ENCODE data around the gene MFAP1. TPM values are rescaled to one million over a fixed set of nuclear protein-coding genes. Genes with fewer than 3 reads are reported as not detected.

The MFAP1 gene
- total RNA-seq, 2 donors from 2014 or later = 30.4 to 37.4 TPM

DNA sequence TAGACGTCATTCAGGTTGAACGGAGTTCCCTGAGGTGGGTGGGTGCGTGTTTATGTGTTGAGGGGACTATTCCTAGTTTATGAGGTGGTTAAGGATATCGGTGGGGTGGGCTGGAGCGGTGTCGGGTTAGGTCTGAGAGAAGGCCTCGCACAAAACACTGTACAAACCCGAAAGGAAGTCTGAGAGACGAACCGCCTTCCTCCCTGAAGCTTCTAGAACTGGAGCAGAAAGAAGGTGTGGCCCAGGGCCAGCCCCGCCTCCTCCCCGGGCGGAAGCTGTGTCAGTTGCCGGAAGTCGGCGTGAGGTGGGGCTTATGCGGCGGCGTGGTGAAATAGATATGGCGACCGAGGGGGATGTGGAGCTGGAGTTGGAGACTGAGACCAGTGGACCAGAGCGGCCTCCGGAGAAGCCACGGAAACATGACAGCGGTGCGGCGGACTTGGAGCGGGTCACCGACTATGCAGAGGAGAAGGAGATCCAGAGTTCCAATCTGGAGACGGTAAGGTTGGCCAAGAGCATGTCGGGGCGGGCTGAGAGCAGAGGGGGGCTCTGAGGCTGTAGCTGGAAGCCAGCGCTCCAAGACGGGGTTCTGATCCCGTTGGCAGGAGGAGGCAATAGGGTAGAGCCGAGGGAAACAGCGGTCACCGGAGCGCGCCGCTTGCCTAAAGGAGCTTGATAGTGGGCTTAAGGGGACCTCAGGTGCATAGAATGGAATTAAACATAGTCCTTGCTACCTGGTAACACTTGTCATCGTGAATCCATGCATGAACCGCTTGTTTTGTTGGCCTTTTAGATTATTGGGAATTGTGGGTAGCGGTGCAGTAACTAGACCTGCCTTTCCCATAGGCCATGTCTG is 24.0 kb downstream of the MFAP1 start, which contains the start of gene HYPK:
Gene HYPK, plus strand, starts transcription at position 314 of the 856 bp plus-strand sequence. Its CDS starts 24 bp downstream, at position 338.
- H3K36me3 Mint-ChIP-seq = peaks cover 37% of the 10 kb centered on the region
- H3K27me3 Mint-ChIP-seq = no peaks in the 10 kb centered on the region
- H3K4me1 Mint-ChIP-seq (ENCODE audit: low read depth in 2 of 2) = peaks cover 36 to 41% of the 10 kb centered on the region in 2 donors
- ATAC-seq = peak; percentile 99
- H3K27ac Mint-ChIP-seq = peak within 1 kb of the TSS; percentile 87 to 91
- peak; percentile 93 for DNase-seq (ENCODE audit: low spot score)
- H3K9me3 Mint-ChIP-seq = no peaks in the 10 kb centered on the region
- H3K4me3 Mint-ChIP-seq = peak within 1 kb of the TSS; percentile 99

DNA sequence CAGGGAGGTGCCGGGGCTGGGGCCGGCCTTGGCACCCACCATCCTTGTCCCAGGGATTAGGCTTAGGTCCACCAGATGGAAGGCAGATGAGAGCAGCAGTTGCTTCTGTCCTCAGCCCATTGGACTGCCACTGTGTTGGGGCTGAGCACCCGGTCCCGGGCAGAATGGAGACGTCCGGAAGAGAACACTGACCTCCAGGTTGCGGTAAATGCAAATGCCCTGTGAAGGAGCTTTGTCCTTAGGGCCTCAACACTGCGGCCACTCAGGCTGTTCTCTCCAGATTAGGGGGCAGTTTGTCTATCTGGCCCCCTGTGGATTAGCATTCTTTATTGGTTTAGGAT is 24.6 kb downstream of the MFAP1 start, which contains the start of gene SERINC4:
Gene SERINC4, minus strand, starts transcription at position 276 of the 341 bp plus-strand sequence. Its CDS starts 234 bp downstream, at position 42.
- peak within 1 kb of the TSS; percentile 87 to 91 for H3K27ac Mint-ChIP-seq
- DNase-seq (ENCODE audit: low spot score) (no peak), ATAC-seq (no peak)
- H3K36me3 Mint-ChIP-seq = peaks cover 38% of the 10 kb centered on the region
- H3K4me3 Mint-ChIP-seq = peak within 1 kb of the TSS; percentile 99
- H3K9me3 Mint-ChIP-seq = no peaks in the 10 kb centered on the region
- peaks cover 41 to 47% of the 10 kb centered on the region in 2 donors for H3K4me1 Mint-ChIP-seq (ENCODE audit: low read depth in 2 of 2)
- no peaks in the 10 kb centered on the region for H3K27me3 Mint-ChIP-seq

DNA sequence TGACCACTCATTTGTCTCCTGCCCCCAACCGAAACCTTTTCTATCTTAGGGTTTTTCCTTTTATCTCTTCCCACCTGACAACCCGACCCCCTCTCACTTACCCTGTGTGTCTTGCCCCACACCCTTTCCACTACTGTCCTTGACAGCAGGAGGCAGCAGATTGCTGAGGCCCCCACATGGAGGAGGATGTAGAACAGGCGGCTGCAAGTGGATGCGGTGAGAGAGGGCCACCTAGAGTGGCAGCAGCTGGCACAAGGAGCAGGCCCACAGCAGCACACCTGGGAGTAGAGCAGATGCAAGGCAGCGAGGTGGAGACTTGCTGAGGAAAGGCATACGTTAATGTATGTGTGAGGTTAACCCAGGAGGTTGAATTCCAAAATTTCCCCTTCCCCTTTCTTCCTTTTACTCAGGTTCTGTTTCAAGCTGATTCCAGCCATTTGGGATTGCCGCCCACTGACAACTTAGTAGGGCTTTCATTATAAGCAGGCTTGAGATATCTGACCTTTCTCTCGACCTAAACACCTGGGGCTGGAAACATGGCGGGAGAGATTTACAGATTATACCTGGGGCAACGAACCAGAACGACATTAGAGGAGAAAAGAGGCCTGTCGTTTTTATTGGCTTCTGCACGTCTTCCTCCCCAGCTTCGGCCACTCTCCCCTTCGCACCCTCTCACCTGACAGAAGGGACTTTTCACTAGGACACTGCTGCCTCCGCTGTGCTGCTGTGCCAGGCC is 25.1 kb downstream of the MFAP1 start:
- Mint-ChIP-seq H3K27ac (peak overlapping the region; percentile 87 to 91), H3K4me1 (ENCODE audit: low read depth in 2 of 2) (peaks cover 46 to 53% of the 10 kb centered on the region in 2 donors), H3K27me3 (no peaks in the 10 kb centered on the region), H3K4me3 (peak overlapping the region; percentile 99), H3K9me3 (no peaks in the 10 kb centered on the region), H3K36me3 (peaks cover 42% of the 10 kb centered on the region)
- DNase-seq (ENCODE audit: low spot score) (no peak), ATAC-seq (no peak)

DNA sequence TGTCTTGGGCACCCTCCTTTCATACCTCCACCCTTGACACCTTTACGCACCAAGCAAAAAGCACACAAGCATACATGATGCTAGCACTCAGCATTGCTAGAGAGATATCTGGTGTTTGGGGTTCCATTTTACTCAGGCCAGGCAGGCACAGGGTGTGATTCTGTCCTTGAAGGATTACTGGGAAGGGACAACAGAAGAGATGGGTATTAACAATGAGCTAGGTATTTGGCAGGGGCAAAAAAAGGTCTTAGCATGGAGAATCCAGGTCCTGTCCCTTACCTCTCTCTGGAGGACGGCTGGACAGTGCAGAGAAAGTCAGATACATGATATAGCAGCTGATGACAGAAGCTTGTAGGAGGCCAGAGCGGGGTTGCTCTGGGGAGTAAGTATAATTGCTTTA is 27.9 kb downstream of the MFAP1 start:
- Mint-ChIP-seq H3K4me1 (ENCODE audit: low read depth in 2 of 2) (peaks cover 56 to 69% of the 10 kb centered on the region in 2 donors), H3K9me3 (no peaks in the 10 kb centered on the region), H3K36me3 (peaks cover 43% of the 10 kb centered on the region), H3K27me3 (no peaks in the 10 kb centered on the region), H3K27ac (peak overlapping the region; percentile 19 to 63), H3K4me3 (no peak overlapping the region)
- no peak for ATAC-seq
- no peak for DNase-seq (ENCODE audit: low spot score)

DNA sequence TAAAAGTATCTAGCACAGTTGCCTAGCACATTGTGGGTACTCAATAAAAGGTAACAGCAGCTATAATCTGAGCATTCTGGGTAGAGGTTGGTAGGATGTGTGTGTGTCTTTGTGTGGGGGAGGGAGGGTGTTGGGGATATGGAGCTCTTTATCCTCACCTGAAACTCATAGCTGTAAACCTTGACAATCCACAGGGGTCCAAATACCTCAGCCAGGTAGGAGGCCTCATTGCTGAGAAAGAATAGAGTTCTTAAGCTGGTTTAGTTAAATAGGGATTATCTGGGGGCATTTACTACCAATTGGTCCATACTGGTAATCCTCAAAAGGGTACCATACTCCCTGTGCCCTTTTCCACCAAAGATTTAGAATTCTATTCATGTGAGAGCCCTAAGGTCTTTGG is 28.5 kb downstream of the MFAP1 start:
- H3K36me3 Mint-ChIP-seq = peaks cover 37% of the 10 kb centered on the region
- H3K4me1 Mint-ChIP-seq (ENCODE audit: low read depth in 2 of 2) = peaks cover 53 to 67% of the 10 kb centered on the region in 2 donors
- peak overlapping the region in 1 of 2 donors; percentile 19 for H3K27ac Mint-ChIP-seq
- no peaks in the 10 kb centered on the region for H3K27me3 Mint-ChIP-seq
- no peak overlapping the region for H3K4me3 Mint-ChIP-seq
- DNase-seq (ENCODE audit: low spot score) (no peak), ATAC-seq (no peak)
- H3K9me3 Mint-ChIP-seq = no peaks in the 10 kb centered on the region

DNA sequence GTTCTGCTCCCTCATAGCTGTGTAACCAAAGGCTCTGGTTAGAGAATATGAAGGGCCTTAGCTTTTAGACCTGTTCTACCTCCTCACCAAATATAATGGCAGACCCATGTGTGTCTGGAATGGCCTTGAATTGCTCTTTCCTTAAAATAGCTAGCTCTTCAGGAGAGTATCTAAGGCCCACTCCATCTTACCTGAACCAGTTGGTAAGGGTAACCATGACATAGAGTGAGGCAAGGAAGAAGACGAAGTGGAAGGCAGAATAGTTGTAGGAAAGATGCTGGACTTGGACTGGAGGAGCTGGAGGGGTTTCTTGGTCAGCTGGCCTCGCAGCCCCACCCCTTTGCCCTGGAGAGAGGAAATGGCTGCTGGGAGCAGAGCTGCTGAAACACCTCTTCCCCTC is 29.3 kb downstream of the MFAP1 start:
- H3K9me3 Mint-ChIP-seq = no peaks in the 10 kb centered on the region
- H3K36me3 Mint-ChIP-seq = peaks cover 30% of the 10 kb centered on the region
- H3K27me3 Mint-ChIP-seq = no peaks in the 10 kb centered on the region
- H3K4me3 Mint-ChIP-seq = no peak overlapping the region
- no peak for DNase-seq (ENCODE audit: low spot score)
- H3K4me1 Mint-ChIP-seq (ENCODE audit: low read depth in 2 of 2) = peaks cover 48 to 60% of the 10 kb centered on the region in 2 donors
- no peak for ATAC-seq
- peak overlapping the region; percentile 97 for H3K27ac Mint-ChIP-seq

DNA sequence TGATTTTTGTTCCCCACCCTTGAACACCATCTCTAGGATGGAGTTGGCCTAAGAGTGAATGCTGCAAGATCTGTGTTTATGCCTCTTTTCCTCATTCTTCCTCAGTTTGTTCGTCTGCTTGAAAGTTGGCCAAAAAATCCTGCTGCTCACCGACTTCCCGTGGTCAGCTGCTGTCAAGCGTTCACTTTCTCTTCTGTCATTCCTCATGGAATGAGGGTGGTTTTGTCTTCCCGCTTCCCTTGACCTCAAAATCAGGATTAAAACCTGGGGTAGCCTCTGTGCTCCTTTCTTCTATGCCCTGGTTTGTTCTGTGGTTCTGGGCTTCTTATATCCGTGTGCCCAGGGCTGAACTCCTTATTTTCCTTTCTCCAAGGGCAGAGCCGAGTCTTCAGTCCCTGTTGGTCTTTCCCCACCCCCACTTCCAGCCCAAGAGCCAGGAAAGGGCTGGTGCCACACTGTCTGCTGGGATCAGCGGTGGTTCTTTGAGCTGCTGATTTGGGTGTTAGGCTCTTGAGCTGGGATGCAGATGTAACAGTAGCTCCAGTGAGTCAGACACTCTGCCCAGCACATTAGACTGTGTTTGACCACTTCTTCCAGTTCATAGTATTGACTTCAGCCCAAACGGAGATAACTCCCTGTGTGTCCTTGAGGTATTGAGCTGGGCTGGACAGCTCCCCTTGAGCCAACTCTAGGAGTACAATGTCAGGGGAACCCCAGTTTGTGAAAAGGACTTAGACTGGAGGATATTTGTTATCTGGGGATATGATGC is 30.0 kb downstream of the MFAP1 start:
- peaks cover 26% of the 10 kb centered on the region for H3K36me3 Mint-ChIP-seq
- peak overlapping the region; percentile 97 for H3K4me3 Mint-ChIP-seq

DNA sequence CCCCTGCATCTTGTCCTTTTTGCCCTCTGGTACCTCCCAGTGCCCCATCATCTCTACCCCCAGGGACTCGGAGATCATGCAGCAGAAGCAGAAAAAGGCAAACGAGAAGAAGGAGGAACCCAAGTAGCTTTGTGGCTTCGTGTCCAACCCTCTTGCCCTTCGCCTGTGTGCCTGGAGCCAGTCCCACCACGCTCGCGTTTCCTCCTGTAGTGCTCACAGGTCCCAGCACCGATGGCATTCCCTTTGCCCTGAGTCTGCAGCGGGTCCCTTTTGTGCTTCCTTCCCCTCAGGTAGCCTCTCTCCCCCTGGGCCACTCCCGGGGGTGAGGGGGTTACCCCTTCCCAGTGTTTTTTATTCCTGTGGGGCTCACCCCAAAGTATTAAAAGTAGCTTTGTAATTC is 30.8 kb downstream of the MFAP1 start:
- no peak for DNase-seq (ENCODE audit: low spot score)
- ATAC-seq = no peak
- H3K27me3 Mint-ChIP-seq = no peaks in the 10 kb centered on the region
- H3K9me3 Mint-ChIP-seq = no peaks in the 10 kb centered on the region
- H3K27ac Mint-ChIP-seq = peak overlapping the region; percentile 97
- H3K36me3 Mint-ChIP-seq = peaks cover 22% of the 10 kb centered on the region
- peak overlapping the region; percentile 97 for H3K4me3 Mint-ChIP-seq
- peaks cover 34 to 54% of the 10 kb centered on the region in 2 donors for H3K4me1 Mint-ChIP-seq (ENCODE audit: low read depth in 2 of 2)

More for the DNA sequence above, 30.0 kb downstream of the MFAP1 start:
- no peaks in the 10 kb centered on the region for H3K27me3 Mint-ChIP-seq
- DNase-seq (ENCODE audit: low spot score) (no peak), ATAC-seq (no peak)
- no peaks in the 10 kb centered on the region for H3K9me3 Mint-ChIP-seq
- peaks cover 41 to 54% of the 10 kb centered on the region in 2 donors for H3K4me1 Mint-ChIP-seq (ENCODE audit: low read depth in 2 of 2)
- peak overlapping the region; percentile 97 for H3K27ac Mint-ChIP-seq

DNA sequence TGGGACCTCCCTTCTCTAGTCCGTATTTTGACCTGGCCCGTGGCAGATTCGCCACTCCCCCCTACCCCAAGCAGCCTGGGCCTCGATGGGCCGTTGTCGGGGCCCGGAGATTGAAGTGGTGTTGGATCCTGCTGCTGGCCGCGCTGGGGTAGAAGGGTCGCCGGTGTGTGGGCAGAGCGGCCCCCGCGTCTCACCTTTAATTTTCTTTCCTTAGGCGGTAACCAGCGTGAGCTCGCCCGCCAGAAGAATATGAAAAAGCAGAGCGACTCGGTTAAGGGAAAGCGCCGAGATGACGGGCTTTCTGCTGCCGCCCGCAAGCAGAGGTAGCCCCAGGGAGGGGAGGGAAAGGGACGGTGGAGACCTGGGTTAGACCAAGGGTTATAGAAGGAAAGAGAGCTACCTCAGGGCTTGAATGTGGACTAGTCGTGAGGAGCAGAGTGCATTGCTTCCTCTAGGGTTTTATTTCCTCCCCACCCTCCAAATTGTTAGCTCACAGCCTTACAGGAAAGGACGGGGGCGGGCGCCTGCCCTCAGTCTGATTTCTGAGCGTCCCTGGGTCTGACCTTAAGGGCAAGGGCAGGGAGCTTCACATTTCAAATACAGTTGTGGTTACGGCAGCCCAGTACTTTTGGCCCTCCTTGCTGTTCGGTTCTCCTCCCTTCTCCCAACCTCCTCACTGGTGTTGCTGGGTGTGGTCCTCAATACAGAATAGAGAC is 31.6 kb downstream of the MFAP1 start:
- peaks cover 28 to 48% of the 10 kb centered on the region in 2 donors for H3K4me1 Mint-ChIP-seq (ENCODE audit: low read depth in 2 of 2)
- H3K27ac Mint-ChIP-seq = peak overlapping the region; percentile 97
- no peaks in the 10 kb centered on the region for H3K9me3 Mint-ChIP-seq
- DNase-seq (ENCODE audit: low spot score) (no peak), ATAC-seq (peak in 1 of 2 donors; percentile 4)
- peak overlapping the region; percentile 97 for H3K4me3 Mint-ChIP-seq
- no peaks in the 10 kb centered on the region for H3K27me3 Mint-ChIP-seq
- H3K36me3 Mint-ChIP-seq = peaks cover 18% of the 10 kb centered on the region

DNA sequence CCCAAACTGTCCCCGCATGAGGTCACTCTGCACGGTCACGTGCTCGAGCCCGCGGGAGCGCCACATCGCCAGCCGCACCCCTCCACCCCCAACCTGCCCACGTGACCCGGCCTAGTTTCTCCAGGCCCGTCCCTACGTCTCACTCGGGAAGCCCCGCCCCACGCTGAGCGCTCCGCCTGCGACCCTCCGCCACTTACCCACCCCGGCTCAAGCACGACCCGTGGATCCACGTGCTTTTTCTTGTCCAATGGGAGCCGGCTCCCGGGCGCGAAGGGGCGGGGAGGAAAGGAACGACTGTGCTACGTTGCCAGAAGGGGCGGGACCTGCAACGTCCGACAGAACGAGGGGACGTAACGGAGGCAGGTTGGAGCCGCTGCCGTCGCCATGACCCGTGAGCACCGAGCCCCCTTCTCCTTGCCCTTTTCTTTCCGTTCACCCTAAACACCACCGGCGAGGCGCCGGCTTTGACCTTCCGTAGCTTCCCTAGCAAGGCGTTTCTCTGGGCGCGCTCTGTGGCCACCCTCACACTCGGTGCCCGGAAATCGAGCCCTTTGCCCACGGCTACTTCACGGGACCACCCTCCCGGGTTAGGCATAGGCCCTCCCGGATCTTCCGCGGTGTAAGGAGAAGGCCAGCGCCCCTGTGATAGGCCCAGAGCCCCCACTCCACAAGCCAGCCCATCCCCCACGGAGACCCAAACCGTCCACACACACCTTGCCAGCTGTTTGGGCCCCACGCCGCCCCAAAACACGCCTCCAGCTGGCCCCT is 32.3 kb downstream of the MFAP1 start, which contains the start of gene SERF2:
Gene SERF2, plus strand, starts transcription at position 328 of the 768 bp plus-strand sequence. Its CDS starts 57 bp downstream, at position 385.
- Mint-ChIP-seq H3K27me3 (no peaks in the 10 kb centered on the region), H3K4me1 (ENCODE audit: low read depth in 2 of 2) (peaks cover 28 to 48% of the 10 kb centered on the region in 2 donors), H3K27ac (peak within 1 kb of the TSS; percentile 97), H3K9me3 (no peaks in the 10 kb centered on the region), H3K4me3 (peak within 1 kb of the TSS; percentile 97), H3K36me3 (peaks cover 18% of the 10 kb centered on the region)
- ATAC-seq (peak; percentile 97 to 98), DNase-seq (ENCODE audit: low spot score) (peak; percentile 100)

DNA sequence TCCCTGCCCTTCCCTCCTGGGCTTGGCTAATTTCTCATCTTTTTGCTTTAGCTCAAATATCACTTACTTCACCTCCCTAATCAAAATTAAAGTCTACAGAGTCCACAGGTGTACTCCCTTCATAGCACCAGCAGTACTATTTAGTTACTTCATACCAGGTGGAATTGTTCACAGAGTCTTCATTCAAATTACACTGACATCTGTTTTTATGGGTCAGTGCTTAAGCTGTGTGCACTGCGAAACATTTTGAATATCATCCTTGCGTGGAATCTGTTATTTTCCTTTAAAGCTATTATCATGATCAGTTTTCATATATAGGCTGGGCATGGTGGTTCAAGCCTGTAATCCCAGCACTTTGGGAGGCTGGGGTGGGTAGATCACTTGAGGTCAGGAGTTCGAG is 35.1 kb downstream of the MFAP1 start:
- Mint-ChIP-seq H3K4me3 (no peak overlapping the region), H3K27ac (no peak overlapping the region), H3K4me1 (ENCODE audit: low read depth in 2 of 2) (peaks cover 13 to 22% of the 10 kb centered on the region in 2 donors)

DNA sequence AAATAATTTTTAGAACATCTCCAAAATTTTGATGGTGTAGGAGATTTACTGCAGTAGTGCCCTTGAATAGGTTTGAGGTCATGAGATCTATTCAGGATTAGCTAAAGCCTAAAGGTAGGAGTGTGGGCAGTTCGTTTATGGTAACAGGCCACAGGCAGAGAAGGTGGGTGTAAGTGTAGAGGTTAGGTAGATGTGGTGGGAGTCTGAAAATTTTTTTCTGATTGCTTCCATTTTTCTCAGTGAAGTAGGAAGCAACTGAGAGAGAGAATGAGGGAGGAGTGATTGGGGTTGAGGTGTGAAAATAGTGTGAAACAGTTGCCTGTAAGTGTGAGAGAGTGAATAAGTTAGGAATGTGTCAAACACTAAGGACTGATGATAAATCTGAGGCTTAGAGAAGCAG is 45.5 kb downstream of the MFAP1 start:
- Mint-ChIP-seq H3K27me3 (peaks cover 0 to 2% of the 10 kb centered on the region in 2 donors), H3K36me3 (no peaks in the 10 kb centered on the region), H3K27ac (peak overlapping the region in 1 of 2 donors; percentile 4), H3K4me3 (no peak overlapping the region), H3K9me3 (no peaks in the 10 kb centered on the region), H3K4me1 (ENCODE audit: low read depth in 2 of 2) (peaks cover 13 to 14% of the 10 kb centered on the region in 2 donors)
- ATAC-seq = peak in 1 of 2 donors; percentile 15
- DNase-seq (ENCODE audit: low spot score) = no peak

More for the DNA sequence above, 35.1 kb downstream of the MFAP1 start:
- no peaks in the 10 kb centered on the region for H3K27me3 Mint-ChIP-seq
- ATAC-seq = no peak
- no peak for DNase-seq (ENCODE audit: low spot score)
- no peaks in the 10 kb centered on the region for H3K9me3 Mint-ChIP-seq
- H3K36me3 Mint-ChIP-seq = peaks cover 4% of the 10 kb centered on the region

Data from natural killer cell treated with Interleukin-12 subunit alpha and Interleukin-12 subunit beta and Interleukin-15 and Interleukin-18, amount 100 ng/mL, for 72 hours (primary cell).